Renal cortex interstitium (tissue), 11 donors: ENCODE data around the gene NAT9. TPM values are rescaled to one million over a fixed set of nuclear protein-coding genes. Genes with fewer than 3 reads are reported as not detected.

Source experiments
- DNase-seq, 11 donors: peaks; one replicate each; pipeline ENCODE4 v3.0.0-alpha.2; 2013; ENCODE audit warnings: low read depth in 9 of 11, low spot score in 4 of 11; ENCODE audit errors: extremely low read depth in 1 of 11
- polyA plus RNA-seq, 3 donors: library from polyadenylated mRNA; unstranded; fragments of 120-200 nt; gene quantifications; one replicate each; pipeline ENCODE4 v1.2.1, GENCODE V29; 2013; ENCODE audit not compliant: insufficient read length in 3 of 3

The NAT9 gene
- polyA plus RNA-seq, 3 donors, result 40.8 to 54.9 (median 46.7) TPM

- no peak for DNase-seq
Measured at GRCh38 chr17:74810699-74811485, 34.7 kb upstream of the NAT9 start.

- no peak for DNase-seq
Measured at GRCh38 chr17:74808714-74809430, 32.7 kb upstream of the NAT9 start.

GRCh38 chr17:74807925-74808324 lies 31.8 kb upstream of the NAT9 start:
- DNase-seq, result no peak

- DNase-seq, result no peak
Measured at GRCh38 chr17:74807441-74807840, 31.3 kb upstream of the NAT9 start.

- DNase-seq, result no peak
Measured at GRCh38 chr17:74806334-74806733, 30.2 kb upstream of the NAT9 start.

GRCh38 chr17:74805591-74805991 lies 29.4 kb upstream of the NAT9 start:
- DNase-seq, result no peak

GRCh38 chr17:74804683-74805082 lies 28.5 kb upstream of the NAT9 start:
- DNase-seq, result no peak

- no peak for DNase-seq
Measured at GRCh38 chr17:74803971-74804370, 27.8 kb upstream of the NAT9 start.

- no peak for DNase-seq
Measured at GRCh38 chr17:74803388-74803930, 27.3 kb upstream of the NAT9 start.

GRCh38 chr17:74801896-74802295 lies 25.8 kb upstream of the NAT9 start:
- DNase-seq, result no peak

- DNase-seq, result no peak
Measured at GRCh38 chr17:74800531-74800930, 24.4 kb upstream of the NAT9 start.

- DNase-seq, result no peak
Measured at GRCh38 chr17:74799097-74799496, 23.0 kb upstream of the NAT9 start.

- no peak for DNase-seq
Measured at GRCh38 chr17:74798239-74798707, 22.1 kb upstream of the NAT9 start.

GRCh38 chr17:74797824-74798223 lies 21.7 kb upstream of the NAT9 start:
- no peak for DNase-seq

GRCh38 chr17:74796866-74797265 lies 20.7 kb upstream of the NAT9 start:
- no peak for DNase-seq

- DNase-seq, result no peak
Measured at GRCh38 chr17:74796211-74796610, 20.1 kb upstream of the NAT9 start.

- no peak for DNase-seq
Measured at GRCh38 chr17:74795327-74796020, 19.3 kb upstream of the NAT9 start.

GRCh38 chr17:74792586-74793105 lies 16.5 kb upstream of the NAT9 start:
- no peak for DNase-seq
